ENCODE data around the gene TMEM212. TPM values are rescaled to one million over a fixed set of nuclear protein-coding genes. Genes with fewer than 3 reads are reported as not detected.

TMEM212 gene
- total and polyA plus RNA-seq, 9 of the 15 experiments (the other 6 are each of a cell fraction or from before 2014, with no cell fraction given): not detected

- TF ChIP-seq, protein P1, sequence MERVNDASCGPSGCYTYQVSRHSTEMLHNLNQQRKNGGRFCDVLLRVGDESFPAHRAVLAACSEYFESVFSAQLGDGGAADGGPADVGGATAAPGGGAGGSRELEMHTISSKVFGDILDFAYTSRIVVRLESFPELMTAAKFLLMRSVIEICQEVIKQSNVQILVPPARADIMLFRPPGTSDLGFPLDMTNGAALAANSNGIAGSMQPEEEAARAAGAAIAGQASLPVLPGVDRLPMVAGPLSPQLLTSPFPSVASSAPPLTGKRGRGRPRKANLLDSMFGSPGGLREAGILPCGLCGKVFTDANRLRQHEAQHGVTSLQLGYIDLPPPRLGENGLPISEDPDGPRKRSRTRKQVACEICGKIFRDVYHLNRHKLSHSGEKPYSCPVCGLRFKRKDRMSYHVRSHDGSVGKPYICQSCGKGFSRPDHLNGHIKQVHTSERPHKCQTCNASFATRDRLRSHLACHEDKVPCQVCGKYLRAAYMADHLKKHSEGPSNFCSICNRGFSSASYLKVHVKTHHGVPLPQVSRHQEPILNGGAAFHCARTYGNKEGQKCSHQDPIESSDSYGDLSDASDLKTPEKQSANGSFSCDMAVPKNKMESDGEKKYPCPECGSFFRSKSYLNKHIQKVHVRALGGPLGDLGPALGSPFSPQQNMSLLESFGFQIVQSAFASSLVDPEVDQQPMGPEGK (CRISPR knock-in tag; IDR thresholded peaks at IDR 0.05; ENCODE audit: borderline replicate concordance): no peak
- TF ChIP-seq, protein P2, sequence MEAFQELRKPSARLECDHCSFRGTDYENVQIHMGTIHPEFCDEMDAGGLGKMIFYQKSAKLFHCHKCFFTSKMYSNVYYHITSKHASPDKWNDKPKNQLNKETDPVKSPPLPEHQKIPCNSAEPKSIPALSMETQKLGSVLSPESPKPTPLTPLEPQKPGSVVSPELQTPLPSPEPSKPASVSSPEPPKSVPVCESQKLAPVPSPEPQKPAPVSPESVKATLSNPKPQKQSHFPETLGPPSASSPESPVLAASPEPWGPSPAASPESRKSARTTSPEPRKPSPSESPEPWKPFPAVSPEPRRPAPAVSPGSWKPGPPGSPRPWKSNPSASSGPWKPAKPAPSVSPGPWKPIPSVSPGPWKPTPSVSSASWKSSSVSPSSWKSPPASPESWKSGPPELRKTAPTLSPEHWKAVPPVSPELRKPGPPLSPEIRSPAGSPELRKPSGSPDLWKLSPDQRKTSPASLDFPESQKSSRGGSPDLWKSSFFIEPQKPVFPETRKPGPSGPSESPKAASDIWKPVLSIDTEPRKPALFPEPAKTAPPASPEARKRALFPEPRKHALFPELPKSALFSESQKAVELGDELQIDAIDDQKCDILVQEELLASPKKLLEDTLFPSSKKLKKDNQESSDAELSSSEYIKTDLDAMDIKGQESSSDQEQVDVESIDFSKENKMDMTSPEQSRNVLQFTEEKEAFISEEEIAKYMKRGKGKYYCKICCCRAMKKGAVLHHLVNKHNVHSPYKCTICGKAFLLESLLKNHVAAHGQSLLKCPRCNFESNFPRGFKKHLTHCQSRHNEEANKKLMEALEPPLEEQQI (IDR thresholded peaks at IDR 0.05): peak; percentile 78
- TF ChIP-seq, protein P3, sequence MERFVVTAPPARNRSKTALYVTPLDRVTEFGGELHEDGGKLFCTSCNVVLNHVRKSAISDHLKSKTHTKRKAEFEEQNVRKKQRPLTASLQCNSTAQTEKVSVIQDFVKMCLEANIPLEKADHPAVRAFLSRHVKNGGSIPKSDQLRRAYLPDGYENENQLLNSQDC (CRISPR knock-in tag; IDR thresholded peaks at IDR 0.05): no peak
- TF ChIP-seq, protein P4, sequence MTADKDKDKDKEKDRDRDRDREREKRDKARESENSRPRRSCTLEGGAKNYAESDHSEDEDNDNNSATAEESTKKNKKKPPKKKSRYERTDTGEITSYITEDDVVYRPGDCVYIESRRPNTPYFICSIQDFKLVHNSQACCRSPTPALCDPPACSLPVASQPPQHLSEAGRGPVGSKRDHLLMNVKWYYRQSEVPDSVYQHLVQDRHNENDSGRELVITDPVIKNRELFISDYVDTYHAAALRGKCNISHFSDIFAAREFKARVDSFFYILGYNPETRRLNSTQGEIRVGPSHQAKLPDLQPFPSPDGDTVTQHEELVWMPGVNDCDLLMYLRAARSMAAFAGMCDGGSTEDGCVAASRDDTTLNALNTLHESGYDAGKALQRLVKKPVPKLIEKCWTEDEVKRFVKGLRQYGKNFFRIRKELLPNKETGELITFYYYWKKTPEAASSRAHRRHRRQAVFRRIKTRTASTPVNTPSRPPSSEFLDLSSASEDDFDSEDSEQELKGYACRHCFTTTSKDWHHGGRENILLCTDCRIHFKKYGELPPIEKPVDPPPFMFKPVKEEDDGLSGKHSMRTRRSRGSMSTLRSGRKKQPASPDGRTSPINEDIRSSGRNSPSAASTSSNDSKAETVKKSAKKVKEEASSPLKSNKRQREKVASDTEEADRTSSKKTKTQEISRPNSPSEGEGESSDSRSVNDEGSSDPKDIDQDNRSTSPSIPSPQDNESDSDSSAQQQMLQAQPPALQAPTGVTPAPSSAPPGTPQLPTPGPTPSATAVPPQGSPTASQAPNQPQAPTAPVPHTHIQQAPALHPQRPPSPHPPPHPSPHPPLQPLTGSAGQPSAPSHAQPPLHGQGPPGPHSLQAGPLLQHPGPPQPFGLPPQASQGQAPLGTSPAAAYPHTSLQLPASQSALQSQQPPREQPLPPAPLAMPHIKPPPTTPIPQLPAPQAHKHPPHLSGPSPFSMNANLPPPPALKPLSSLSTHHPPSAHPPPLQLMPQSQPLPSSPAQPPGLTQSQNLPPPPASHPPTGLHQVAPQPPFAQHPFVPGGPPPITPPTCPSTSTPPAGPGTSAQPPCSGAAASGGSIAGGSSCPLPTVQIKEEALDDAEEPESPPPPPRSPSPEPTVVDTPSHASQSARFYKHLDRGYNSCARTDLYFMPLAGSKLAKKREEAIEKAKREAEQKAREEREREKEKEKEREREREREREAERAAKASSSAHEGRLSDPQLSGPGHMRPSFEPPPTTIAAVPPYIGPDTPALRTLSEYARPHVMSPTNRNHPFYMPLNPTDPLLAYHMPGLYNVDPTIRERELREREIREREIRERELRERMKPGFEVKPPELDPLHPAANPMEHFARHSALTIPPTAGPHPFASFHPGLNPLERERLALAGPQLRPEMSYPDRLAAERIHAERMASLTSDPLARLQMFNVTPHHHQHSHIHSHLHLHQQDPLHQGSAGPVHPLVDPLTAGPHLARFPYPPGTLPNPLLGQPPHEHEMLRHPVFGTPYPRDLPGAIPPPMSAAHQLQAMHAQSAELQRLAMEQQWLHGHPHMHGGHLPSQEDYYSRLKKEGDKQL (CRISPR knock-in tag; IDR thresholded peaks at IDR 0.05; ENCODE audit: borderline replicate concordance): no peak
- TF ChIP-seq, protein P5, sequence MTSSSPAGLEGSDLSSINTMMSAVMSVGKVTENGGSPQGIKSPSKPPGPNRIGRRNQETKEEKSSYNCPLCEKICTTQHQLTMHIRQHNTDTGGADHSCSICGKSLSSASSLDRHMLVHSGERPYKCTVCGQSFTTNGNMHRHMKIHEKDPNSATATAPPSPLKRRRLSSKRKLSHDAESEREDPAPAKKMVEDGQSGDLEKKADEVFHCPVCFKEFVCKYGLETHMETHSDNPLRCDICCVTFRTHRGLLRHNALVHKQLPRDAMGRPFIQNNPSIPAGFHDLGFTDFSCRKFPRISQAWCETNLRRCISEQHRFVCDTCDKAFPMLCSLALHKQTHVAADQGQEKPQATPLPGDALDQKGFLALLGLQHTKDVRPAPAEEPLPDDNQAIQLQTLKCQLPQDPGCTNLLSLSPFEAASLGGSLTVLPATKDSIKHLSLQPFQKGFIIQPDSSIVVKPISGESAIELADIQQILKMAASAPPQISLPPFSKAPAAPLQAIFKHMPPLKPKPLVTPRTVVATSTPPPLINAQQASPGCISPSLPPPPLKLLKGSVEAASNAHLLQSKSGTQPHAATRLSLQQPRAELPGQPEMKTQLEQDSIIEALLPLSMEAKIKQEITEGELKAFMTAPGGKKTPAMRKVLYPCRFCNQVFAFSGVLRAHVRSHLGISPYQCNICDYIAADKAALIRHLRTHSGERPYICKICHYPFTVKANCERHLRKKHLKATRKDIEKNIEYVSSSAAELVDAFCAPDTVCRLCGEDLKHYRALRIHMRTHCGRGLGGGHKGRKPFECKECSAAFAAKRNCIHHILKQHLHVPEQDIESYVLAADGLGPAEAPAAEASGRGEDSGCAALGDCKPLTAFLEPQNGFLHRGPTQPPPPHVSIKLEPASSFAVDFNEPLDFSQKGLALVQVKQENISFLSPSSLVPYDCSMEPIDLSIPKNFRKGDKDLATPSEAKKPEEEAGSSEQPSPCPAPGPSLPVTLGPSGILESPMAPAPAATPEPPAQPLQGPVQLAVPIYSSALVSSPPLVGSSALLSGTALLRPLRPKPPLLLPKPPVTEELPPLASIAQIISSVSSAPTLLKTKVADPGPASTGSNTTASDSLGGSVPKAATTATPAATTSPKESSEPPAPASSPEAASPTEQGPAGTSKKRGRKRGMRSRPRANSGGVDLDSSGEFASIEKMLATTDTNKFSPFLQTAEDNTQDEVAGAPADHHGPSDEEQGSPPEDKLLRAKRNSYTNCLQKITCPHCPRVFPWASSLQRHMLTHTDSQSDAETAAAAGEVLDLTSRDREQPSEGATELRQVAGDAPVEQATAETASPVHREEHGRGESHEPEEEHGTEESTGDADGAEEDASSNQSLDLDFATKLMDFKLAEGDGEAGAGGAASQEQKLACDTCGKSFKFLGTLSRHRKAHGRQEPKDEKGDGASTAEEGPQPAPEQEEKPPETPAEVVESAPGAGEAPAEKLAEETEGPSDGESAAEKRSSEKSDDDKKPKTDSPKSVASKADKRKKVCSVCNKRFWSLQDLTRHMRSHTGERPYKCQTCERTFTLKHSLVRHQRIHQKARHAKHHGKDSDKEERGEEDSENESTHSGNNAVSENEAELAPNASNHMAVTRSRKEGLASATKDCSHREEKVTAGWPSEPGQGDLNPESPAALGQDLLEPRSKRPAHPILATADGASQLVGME (CRISPR knock-in tag; IDR thresholded peaks at IDR 0.05): 0 out of 2 replicates have a peak, but pooled peaks have one; percentile 33
- peak; percentile 87 for TF ChIP-seq CXXC5 (CRISPR knock-in tag; IDR thresholded peaks at IDR 0.05)
- TF ChIP-seq MYC (IDR thresholded peaks at IDR 0.05; ENCODE audit: low read depth, low read length): peak; percentile 88
- no peak for TF ChIP-seq MYC (CRISPR knock-in tag; IDR thresholded peaks at IDR 0.05; ENCODE audit: borderline replicate concordance, low read depth)
These were observed 29.2 kb upstream of the TMEM212 start (continued) for GRCh38 chr3:171813897-171814460.
